Liver (tissue), 9 donors: ENCODE measurements around the gene HJV. TPM values are rescaled to one million over a fixed set of nuclear protein-coding genes. Genes with fewer than 3 reads are reported as not detected.

Experiments used
- DNase-seq: peaks from one replicate; pipeline ENCODE4 v3.0.0-alpha.2; 2017; ENCODE audit warnings: low spot score
- H3K27ac ChIP-seq, 2 donors: one replicate each; pipeline ENCODE4 v1.7.0; 2013; ENCODE audit warnings: inconsistent platforms in 2 of 2, low read length in 2 of 2, control low read depth in 1 of 2, low read depth in 1 of 2, mild to moderate bottlenecking in 1 of 2
- H3K27me3 ChIP-seq, 4 donors: one replicate each; pipeline versions ENCODE4 v1.6.1 to v1.7.0; 2013; ENCODE audit warnings: low read length in 3 of 4, inconsistent platforms in 1 of 4, mild to moderate bottlenecking in 1 of 4, moderate library complexity in 1 of 4; ENCODE audit not compliant: control insufficient read depth in 4 of 4, insufficient read depth in 4 of 4
- H3K36me3 ChIP-seq, 4 donors: one replicate each; pipeline versions ENCODE4 v1.6.1 to v1.7.0; 2013; ENCODE audit warnings: low read length in 3 of 4, mild to moderate bottlenecking in 3 of 4, low read depth in 1 of 4, moderate library complexity in 1 of 4; ENCODE audit not compliant: control insufficient read depth in 4 of 4, insufficient read depth in 3 of 4
- H3K4me1 ChIP-seq, 4 donors: one replicate each; pipeline versions ENCODE4 v1.6.1 to v1.7.0; 2013; ENCODE audit warnings: low read length in 3 of 4, mild to moderate bottlenecking in 3 of 4, moderate library complexity in 1 of 4; ENCODE audit not compliant: control insufficient read depth in 4 of 4, insufficient read depth in 4 of 4
- H3K4me3 ChIP-seq, 3 donors: one replicate each; pipeline versions ENCODE4 v1.6.1 to v1.7.0; 2013; ENCODE audit warnings: low read length in 3 of 3, control low read depth in 1 of 3, low read depth in 1 of 3, mild to moderate bottlenecking in 1 of 3
- H3K9ac ChIP-seq, 2 donors: one replicate each; pipeline ENCODE4 v1.7.0; 2013; ENCODE audit warnings: low read length in 2 of 2, mild to moderate bottlenecking in 2 of 2, moderate library complexity in 2 of 2, control low read depth in 1 of 2, low read depth in 1 of 2
- H3K9me3 ChIP-seq, 4 donors: one replicate each; pipeline versions ENCODE4 v1.6.1 to v1.7.0; 2013; ENCODE audit warnings: low read length in 3 of 4; ENCODE audit not compliant: control insufficient read depth in 4 of 4
- EGR1 ChIP-seq, 2 donors: IDR thresholded peaks; 2 replicates each; pipeline ENCODE4 v1.6.1; 2016 to 2018; ENCODE audit warnings: antibody characterized with exemption in 2 of 2, low read depth in 2 of 2
- FOXA1 ChIP-seq: IDR thresholded peaks from 2 replicates; pipeline ENCODE4 v1.6.1; 2016; ENCODE audit warnings: antibody characterized with exemption
- FOXA2 ChIP-seq: IDR thresholded peaks from 2 replicates; pipeline ENCODE4 v1.6.1; 2016; ENCODE audit warnings: antibody characterized with exemption
- GABPA ChIP-seq, 2 donors: IDR thresholded peaks in 1 of 2; conservative IDR thresholded peaks in 1 of 2; 2 replicates each; pipeline ENCODE4 v1.6.1; 2016; ENCODE audit warnings: antibody characterized with exemption in 2 of 2, mild to moderate bottlenecking in 1 of 2, moderate library complexity in 1 of 2
- HNF4A ChIP-seq, 2 donors: conservative IDR thresholded peaks; 2 replicates each; pipeline ENCODE4 v1.6.1; 2016; ENCODE audit warnings: antibody characterized with exemption in 2 of 2, mild to moderate bottlenecking in 2 of 2
- HNF4G ChIP-seq: IDR thresholded peaks from 2 replicates; pipeline ENCODE4 v1.6.1; 2016; ENCODE audit warnings: antibody characterized with exemption
- JUND ChIP-seq, 2 donors: IDR thresholded peaks; 2 replicates each; pipeline ENCODE4 v1.6.1; 2016; ENCODE audit warnings: antibody characterized with exemption in 2 of 2
- NR2F2 ChIP-seq: IDR thresholded peaks from 2 replicates; pipeline ENCODE4 v1.6.1; 2016; ENCODE audit warnings: antibody characterized with exemption
- RAD21 ChIP-seq, 2 donors: IDR thresholded peaks; 2 replicates each; pipeline ENCODE4 v1.6.1; 2016; ENCODE audit warnings: antibody characterized with exemption in 2 of 2, mild to moderate bottlenecking in 2 of 2
- RXRA ChIP-seq, 2 donors: IDR thresholded peaks; 2 replicates each; pipeline ENCODE4 v1.6.1; 2017 to 2018; ENCODE audit warnings: antibody characterized with exemption in 2 of 2, mild to moderate bottlenecking in 1 of 2
- SP1 ChIP-seq: IDR thresholded peaks from 2 replicates; pipeline ENCODE4 v1.6.1; 2018; ENCODE audit warnings: antibody characterized with exemption, mild to moderate bottlenecking
- TAF1 ChIP-seq: conservative IDR thresholded peaks from 2 replicates; pipeline ENCODE4 v1.6.1; 2016; ENCODE audit warnings: antibody characterized with exemption, mild to moderate bottlenecking
- WGBS: extraction: QIAGEN DNeasy Blood & Tissue Kit; methylation state at CpG from one replicate; pipeline ENCODE4 v1.1.7; 2013; 5-methylcytosine and 5-hydroxymethylcytosine counted together
- polyA plus RNA-seq, 2 donors: library from polyadenylated mRNA; stranded (reverse) in 1 of 2; unstranded in 1 of 2; fragments of 200-250 nt in 1 of 2; fragments of >200 nt in 1 of 2; fragmentation: Nextera tagmentation in 1 of 2; extraction: Ambion mirVana in 1 of 2; gene quantifications; one replicate each; pipeline versions ENCODE4 v1.2.1 to v1.2.3, GENCODE V29; 2013 to 2015
- total RNA-seq, 2 donors: library from RNA; depleted of rRNA; stranded (reverse); fragments of >200 nt; gene quantifications; one replicate each; pipeline ENCODE4 v1.2.3, GENCODE V29; 2014
- TF ChIP-seq, protein P1 (sequence below): IDR thresholded peaks from 2 replicates; pipeline ENCODE4 v1.6.1; 2016; ENCODE audit warnings: antibody characterized with exemption, mild to moderate bottlenecking
- TF ChIP-seq, protein P2 (sequence below): fragments of 150-350 bp; IDR thresholded peaks from 2 replicates; pipeline ENCODE4 v1.5.1; 2017; ENCODE audit warnings: improper control_type of control experiment, low read depth, low read length; ENCODE audit not compliant: missing input control
- TF ChIP-seq, protein P3 (sequence below): IDR thresholded peaks from 2 replicates; pipeline ENCODE4 v1.6.1; 2016; ENCODE audit warnings: antibody characterized with exemption
- TF ChIP-seq, protein P4 (sequence below): IDR thresholded peaks from 2 replicates; pipeline ENCODE4 v1.6.1; 2016; ENCODE audit warnings: antibody characterized with exemption
- TF ChIP-seq, protein P5 (sequence below): IDR thresholded peaks from 2 replicates; pipeline ENCODE4 v1.6.1; 2016; ENCODE audit warnings: antibody characterized with exemption
- donor health status: healthy.
- donor health status: healthy.
- donor health status: healthy.
- donor health status: healthy.
- donor health status: healthy.

Gene HJV
- total and polyA plus RNA-seq, 4 donors = 68.0 to 138 (median 97.6) TPM

DNA sequence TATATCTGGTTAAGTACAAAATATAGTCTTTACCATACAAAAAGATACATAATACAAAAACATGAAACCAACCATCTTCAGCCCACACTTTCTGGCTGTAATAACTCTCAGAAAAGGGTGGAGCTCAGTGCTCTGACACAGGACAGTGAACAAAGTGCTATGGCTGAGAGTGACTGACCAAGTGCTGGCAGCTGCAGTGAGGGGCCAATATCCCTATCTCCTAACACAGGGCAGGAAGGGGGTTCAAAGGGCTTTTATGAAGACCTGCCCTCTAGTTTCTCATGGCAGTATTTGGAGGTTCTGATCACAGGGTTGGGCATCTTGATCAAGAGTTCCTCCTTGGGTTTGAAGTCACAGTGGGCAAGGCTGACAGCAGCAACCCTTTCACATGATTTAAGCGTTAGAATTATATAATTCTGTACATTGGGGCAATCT is 29.0 kb downstream of the HJV start:
- Histone ChIP-seq H3K36me3 (peaks cover 6 to 29% (median 20%) of the 10 kb centered on the region in 4 donors), H3K27me3 (no peaks in the 10 kb centered on the region), H3K4me1 (peaks cover 9 to 44% (median 29%) of the 10 kb centered on the region in 4 donors), H3K27ac (peak overlapping the region; percentile 39 to 79), H3K4me3 (peak overlapping the region in 1 of 3 donors; percentile 63), H3K9ac (peak overlapping the region in 1 of 2 donors; percentile 5), H3K9me3 (no peaks in the 10 kb centered on the region)
- TF ChIP-seq, protein P1, sequence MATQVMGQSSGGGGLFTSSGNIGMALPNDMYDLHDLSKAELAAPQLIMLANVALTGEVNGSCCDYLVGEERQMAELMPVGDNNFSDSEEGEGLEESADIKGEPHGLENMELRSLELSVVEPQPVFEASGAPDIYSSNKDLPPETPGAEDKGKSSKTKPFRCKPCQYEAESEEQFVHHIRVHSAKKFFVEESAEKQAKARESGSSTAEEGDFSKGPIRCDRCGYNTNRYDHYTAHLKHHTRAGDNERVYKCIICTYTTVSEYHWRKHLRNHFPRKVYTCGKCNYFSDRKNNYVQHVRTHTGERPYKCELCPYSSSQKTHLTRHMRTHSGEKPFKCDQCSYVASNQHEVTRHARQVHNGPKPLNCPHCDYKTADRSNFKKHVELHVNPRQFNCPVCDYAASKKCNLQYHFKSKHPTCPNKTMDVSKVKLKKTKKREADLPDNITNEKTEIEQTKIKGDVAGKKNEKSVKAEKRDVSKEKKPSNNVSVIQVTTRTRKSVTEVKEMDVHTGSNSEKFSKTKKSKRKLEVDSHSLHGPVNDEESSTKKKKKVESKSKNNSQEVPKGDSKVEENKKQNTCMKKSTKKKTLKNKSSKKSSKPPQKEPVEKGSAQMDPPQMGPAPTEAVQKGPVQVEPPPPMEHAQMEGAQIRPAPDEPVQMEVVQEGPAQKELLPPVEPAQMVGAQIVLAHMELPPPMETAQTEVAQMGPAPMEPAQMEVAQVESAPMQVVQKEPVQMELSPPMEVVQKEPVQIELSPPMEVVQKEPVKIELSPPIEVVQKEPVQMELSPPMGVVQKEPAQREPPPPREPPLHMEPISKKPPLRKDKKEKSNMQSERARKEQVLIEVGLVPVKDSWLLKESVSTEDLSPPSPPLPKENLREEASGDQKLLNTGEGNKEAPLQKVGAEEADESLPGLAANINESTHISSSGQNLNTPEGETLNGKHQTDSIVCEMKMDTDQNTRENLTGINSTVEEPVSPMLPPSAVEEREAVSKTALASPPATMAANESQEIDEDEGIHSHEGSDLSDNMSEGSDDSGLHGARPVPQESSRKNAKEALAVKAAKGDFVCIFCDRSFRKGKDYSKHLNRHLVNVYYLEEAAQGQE = no peak
- no peak for DNase-seq
- WGBS = 63% methylated on average over 1 of the region's 1 CpG

DNA sequence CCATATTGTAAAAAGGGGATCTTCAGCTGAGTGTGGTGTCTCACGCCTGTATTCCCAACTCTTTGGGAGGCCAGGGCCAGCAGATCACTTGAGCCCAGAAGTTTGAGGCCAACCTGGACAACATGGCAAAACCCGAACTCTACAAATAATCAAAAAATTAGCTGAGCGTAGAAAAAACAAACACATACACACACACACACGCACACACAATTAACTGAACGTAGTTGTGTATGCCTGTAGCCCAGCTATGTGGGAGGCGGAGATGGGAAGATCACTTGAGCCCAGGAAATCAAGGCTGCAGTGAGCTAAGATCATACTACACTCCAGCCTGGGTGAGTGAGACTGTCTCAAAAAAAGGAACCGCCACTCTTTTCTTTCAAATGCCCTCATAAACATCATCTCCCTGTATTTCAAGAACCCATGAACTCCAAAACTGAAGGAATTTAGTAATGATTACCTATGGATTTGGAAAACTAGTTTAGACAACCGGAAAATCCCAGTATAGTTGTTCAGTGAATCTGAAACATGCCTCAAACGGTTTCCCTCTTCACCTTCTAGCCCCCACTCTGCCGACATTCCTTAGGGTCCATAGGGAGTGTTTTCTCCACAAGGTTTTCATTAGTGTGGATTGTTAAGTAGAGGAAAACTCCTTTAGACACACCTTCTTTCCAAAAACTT is 29.7 kb downstream of the HJV start:
- Histone ChIP-seq H3K4me3 (no peak overlapping the region), H3K4me1 (peaks cover 7 to 39% (median 24%) of the 10 kb centered on the region in 4 donors), H3K36me3 (peaks cover 6 to 29% (median 20%) of the 10 kb centered on the region in 4 donors), H3K9ac (peak overlapping the region in 1 of 2 donors; percentile 24), H3K27me3 (no peaks in the 10 kb centered on the region), H3K9me3 (no peaks in the 10 kb centered on the region), H3K27ac (peak overlapping the region in 1 of 2 donors; percentile 52)
- TF ChIP-seq HNF4A (conservative IDR thresholded peaks at IDR 0.05) (no peak), EGR1 (IDR thresholded peaks at IDR 0.05; ENCODE audit: low read depth in 2 of 2) (no peak), FOXA1 (no peak), TAF1 (no peak), SP1 (no peak), JUND (IDR thresholded peaks at IDR 0.05) (no peak), HNF4G (no peak), NR2F2 (no peak), RXRA (IDR thresholded peaks at IDR 0.05) (no peak), FOXA2 (no peak), GABPA (IDR thresholded peaks at IDR 0.05 in 1 of 2, conservative IDR thresholded peaks at IDR 0.05 in 1 of 2) (no peak), RAD21 (IDR thresholded peaks at IDR 0.05) (no peak)
- TF ChIP-seq, protein P2, sequence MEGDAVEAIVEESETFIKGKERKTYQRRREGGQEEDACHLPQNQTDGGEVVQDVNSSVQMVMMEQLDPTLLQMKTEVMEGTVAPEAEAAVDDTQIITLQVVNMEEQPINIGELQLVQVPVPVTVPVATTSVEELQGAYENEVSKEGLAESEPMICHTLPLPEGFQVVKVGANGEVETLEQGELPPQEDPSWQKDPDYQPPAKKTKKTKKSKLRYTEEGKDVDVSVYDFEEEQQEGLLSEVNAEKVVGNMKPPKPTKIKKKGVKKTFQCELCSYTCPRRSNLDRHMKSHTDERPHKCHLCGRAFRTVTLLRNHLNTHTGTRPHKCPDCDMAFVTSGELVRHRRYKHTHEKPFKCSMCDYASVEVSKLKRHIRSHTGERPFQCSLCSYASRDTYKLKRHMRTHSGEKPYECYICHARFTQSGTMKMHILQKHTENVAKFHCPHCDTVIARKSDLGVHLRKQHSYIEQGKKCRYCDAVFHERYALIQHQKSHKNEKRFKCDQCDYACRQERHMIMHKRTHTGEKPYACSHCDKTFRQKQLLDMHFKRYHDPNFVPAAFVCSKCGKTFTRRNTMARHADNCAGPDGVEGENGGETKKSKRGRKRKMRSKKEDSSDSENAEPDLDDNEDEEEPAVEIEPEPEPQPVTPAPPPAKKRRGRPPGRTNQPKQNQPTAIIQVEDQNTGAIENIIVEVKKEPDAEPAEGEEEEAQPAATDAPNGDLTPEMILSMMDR = no peak
- TF ChIP-seq, protein P3, sequence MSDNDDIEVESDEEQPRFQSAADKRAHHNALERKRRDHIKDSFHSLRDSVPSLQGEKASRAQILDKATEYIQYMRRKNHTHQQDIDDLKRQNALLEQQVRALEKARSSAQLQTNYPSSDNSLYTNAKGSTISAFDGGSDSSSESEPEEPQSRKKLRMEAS = no peak
- TF ChIP-seq, protein P4, sequence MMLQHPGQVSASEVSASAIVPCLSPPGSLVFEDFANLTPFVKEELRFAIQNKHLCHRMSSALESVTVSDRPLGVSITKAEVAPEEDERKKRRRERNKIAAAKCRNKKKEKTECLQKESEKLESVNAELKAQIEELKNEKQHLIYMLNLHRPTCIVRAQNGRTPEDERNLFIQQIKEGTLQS = no peak
- TF ChIP-seq, protein P5, sequence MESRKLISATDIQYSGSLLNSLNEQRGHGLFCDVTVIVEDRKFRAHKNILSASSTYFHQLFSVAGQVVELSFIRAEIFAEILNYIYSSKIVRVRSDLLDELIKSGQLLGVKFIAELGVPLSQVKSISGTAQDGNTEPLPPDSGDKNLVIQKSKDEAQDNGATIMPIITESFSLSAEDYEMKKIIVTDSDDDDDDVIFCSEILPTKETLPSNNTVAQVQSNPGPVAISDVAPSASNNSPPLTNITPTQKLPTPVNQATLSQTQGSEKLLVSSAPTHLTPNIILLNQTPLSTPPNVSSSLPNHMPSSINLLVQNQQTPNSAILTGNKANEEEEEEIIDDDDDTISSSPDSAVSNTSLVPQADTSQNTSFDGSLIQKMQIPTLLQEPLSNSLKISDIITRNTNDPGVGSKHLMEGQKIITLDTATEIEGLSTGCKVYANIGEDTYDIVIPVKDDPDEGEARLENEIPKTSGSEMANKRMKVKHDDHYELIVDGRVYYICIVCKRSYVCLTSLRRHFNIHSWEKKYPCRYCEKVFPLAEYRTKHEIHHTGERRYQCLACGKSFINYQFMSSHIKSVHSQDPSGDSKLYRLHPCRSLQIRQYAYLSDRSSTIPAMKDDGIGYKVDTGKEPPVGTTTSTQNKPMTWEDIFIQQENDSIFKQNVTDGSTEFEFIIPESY = no peak
- 78% methylated on average over 10 of the region's 10 CpGs for WGBS
- DNase-seq = no peak
